GM19463 (cell line): ENCODE data around the gene ENDOG.
"Not testable (repeated sequence)": the region's sequence is repeated elsewhere in the genome, so short reads cannot be mapped to it uniquely, and the experiment has no call there.

ENCODE experiments used
- ATAC-seq: cut with Tn5 transposase; IDR thresholded peaks from one replicate; pipeline ENCODE4 v1.9.1; 2021; ENCODE audit warnings: mild to moderate bottlenecking, moderate library complexity; ENCODE audit not compliant: unreplicated experiment

ENDOG gene

GRCh38 chr9:128828267-128828666 is 10.0 kb downstream of the ENDOG start:
- no peak for ATAC-seq

- no peak for ATAC-seq
These were observed 10.6 kb downstream of the ENDOG start for GRCh38 chr9:128828719-128829452.

DNA sequence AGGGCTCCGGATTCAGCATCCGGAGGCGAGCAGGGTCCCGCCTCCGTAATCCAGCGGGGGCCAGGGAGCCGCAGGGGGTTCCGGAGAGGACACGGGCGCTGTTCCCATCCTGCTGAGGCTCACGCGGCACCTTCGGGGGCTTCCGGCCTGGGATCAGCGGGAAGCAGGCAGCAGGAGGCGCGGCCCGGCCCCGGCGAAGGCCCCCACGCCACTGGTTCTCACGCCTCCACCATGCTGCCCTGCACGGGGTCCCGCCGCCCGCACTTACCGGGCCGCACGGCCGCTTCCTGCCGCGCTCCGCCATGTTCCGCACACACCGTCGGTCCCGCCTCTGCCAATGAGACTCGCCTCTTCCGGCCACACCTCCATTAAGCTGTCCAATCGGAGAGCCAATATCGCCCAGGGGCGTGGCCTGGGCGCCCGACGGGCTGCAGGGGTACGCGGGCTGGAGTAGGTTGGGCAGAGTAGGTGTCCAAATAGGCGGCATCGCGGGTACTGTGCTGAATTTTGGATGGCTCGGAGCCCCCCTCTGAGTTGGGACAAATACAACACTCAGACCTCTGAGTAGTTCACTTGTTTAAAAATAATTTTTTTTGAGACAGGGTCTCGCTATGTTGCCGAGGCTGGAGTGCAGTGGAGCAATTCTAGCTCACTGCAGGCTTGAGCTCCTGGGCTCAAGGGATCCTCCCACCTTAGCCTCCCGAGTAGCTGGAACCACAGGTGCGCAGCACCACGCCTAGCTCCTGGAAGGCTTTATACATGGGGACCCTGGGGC is 11.4 kb downstream of the ENDOG start, which contains the start of gene SPOUT1:
Gene SPOUT1 (minus strand): TSS at position 318 of the 775 bp plus-strand sequence. CDS start 14 bp downstream, at position 304.
- ATAC-seq: peak; percentile 98

- ATAC-seq: no peak
These were observed 15.4 kb downstream of the ENDOG start for GRCh38 chr9:128833696-128834095.

- no peak for ATAC-seq
These were observed 17.2 kb downstream of the ENDOG start for GRCh38 chr9:128835246-128836210.

- ATAC-seq: no peak
These were observed 18.3 kb downstream of the ENDOG start for GRCh38 chr9:128836509-128837145.

DNA sequence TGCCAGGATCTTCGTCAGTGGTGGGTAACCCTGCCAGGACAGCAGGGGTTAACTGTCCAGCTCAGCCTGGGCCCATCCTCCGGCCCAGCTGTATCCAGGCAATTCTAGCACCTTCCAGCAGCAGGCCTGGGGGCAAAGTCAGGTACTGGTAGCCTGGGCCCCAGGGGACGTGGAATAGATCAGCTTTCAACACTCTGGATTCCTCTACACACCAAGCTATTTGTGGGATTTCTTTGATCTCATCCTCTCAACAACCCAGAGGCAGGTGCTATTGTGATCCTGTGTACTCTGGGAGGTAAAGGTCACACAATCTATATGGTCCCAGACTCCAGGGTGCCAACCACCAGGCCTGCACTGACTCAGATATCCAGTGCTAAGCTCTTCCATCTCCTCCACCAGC is 20.0 kb downstream of the ENDOG start:
- no peak for ATAC-seq

- no peak for ATAC-seq
These were observed 22.2 kb downstream of the ENDOG start for GRCh38 chr9:128840524-128840923.

DNA sequence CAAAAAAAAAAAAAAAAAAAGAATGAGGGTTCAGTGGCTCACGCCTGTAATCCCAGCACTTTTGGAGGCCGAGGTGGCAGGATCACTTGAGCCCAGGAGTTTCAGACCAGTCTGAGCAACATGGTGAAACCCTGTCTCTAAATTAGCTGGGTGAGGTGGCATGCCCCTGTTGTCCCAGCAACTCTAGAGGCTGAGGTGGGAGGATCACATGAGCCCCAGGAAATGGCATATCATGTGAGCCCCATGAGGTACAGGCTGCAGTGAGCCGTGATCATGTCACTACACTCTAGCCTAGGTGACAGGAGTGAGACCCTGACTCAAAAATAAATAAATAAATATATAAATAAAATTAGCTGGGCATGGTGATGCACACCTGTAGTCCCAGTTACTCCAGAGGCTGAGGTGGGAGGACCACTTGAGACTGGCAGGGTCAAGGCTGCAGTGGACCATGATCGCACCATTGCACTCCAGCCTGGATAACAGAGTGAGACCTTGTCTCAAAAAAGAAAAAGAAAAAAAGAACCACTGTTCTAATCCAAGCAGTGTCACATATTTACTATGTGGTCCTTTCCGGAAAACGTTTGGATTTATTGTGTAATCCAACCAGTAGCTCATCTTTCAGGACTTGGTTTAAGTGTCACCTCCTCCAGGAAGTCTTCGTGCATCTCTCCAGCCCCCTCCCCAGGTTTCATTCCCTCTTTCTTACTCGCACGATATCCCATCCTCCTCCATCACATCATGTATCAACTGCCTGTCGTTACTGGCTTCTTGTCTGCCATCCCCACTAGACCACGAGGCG is 23.6 kb downstream of the ENDOG start:
- no peak for ATAC-seq

DNA sequence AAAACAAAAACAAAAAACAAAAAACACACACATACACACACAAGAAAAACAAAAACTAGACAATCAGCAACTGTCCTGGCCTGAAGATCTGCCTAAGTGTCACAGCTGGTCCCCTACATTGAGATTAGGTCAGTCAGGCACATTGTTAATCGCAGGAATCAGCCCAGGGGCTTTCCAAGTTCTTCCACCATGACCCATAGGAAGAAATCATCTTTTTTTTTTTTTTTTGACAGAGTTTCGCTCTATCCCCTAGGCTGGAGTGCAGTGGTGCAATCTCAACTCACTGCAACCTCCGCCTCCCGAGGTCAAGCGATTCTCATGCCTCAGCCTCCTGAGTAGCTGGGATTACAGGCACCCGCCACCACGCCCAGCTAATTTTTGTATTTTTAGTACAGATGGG is 24.9 kb downstream of the ENDOG start:
- not testable (repeated sequence) for ATAC-seq

DNA sequence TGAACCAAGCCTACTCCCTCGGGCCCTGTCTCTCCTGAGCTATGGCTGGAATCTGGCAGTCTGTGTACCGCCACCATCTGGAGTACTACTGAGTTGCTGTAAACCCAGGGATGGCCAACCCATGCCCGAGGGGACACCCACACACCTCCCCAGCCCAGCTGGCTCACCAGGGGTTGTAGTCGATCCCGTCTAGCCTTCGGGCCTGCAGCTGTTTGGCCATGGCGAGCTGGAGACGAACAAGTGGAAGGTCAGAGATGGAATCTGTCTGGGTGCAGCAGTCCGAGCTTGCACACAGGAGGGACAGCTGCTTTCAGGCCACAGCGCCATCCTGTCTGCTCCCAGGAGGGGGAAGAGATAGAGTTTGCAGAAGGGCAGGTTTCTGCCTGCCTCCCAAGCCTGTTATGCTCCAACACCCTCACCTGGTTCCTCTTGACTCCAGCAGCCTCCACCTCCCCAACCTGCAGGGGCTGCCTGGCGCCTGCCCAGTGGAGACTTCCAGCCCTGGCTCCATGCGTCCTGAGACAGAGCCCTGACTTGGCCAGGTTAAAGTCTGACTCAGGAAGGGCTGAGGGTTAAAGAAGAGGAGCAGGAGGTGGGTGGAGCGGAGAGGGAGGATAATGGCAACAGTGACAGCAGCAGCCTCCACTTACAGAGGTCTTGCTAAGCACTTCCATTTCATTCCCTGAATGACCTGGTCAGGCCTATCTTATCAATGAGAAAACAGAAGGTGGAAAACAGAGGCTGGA is 27.1 kb downstream of the ENDOG start:
- ATAC-seq: no peak

- ATAC-seq: no peak
These were observed 28.4 kb downstream of the ENDOG start for GRCh38 chr9:128846680-128847030.

GRCh38 chr9:128847803-128848202 is 29.5 kb downstream of the ENDOG start:
- ATAC-seq: no peak

DNA sequence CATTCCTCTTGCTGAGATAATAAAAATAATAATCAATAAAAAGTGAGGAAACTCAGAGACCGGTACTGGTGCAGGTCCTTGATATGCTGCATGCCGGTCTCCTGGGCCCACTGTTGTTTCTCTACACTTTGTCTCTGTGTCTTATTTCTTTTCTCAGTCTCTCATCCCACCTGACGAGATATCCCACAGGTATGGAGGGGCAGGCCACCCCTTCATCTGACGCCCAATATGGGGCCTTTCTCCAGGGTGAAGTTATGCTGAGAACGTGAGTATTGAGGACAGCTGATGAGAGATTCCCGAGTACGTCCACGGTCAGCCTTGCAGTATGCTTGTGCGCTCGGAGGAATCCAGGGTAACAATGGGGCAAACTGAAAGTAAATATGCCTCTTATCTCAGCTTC is 32.7 kb downstream of the ENDOG start:
- ATAC-seq: not testable (repeated sequence)

- ATAC-seq: not testable (repeated sequence)
These were observed 33.7 kb downstream of the ENDOG start for GRCh38 chr9:128851779-128852600.

GRCh38 chr9:128852646-128853045 is 34.3 kb downstream of the ENDOG start:
- ATAC-seq: not testable (repeated sequence)

- ATAC-seq: not testable (repeated sequence)
These were observed 36.2 kb downstream of the ENDOG start for GRCh38 chr9:128854454-128854853.

GRCh38 chr9:128858476-128858875 is 40.2 kb downstream of the ENDOG start:
- not testable (repeated sequence) for ATAC-seq
